ENCODE data around the gene LARP1B.
"Not testable (repeated sequence)": the region's sequence is repeated elsewhere in the genome, so short reads cannot be mapped to it uniquely, and the experiment has no call there.

LARP1B gene

DNA sequence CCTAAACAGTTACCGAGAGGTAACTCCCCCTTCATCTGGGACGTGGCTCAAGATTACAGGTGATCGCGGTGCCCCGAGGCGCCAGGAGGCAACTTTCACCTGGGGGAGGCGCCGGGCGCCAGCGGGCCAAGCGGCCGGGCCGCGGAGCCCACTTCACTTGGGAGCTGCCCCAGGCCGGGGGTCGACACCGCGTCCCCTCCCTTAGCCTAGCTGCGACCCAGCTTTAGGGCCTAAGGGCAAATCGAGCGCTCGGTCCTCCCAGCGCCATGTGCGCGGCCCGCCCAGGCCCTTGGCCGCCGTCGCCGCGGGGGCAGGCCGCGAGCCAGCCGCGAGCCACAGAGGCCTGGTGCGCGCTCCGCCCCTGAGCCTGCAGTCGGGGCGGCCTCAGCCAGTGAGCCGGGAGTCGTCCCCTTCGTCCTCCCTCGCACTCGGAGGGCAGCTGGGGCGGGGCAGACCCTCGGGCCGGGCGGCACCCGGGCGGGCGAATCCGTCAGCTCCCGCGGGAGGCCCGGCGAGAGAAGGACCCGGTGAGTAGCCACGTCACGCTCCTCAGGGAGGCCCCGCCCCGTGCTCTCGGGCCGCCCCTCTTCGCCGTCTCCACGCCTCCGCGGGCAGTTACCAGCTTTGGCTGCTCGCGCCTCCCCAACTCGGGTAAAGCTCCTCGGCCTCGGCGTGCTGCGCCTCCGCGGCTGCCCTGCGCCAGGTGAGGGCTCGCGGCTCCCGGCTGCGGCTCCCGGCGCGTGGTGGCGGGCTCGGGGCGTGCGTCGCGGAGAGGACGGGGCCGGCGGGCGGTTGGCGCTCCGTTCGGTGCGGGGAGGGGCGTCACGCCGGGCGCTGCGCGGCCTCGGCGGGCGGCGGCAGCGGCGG lies at the start of gene LARP1B:
Gene LARP1B, plus strand, starts transcription at position 614 of the 867 bp plus-strand sequence. CDS start 13,640 bp downstream, outside the sequence.
- peak within 1 kb of the TSS; percentile 82 for H3K4me3 ChIP-seq (ENCODE audit: low read depth, low read length)
- DNase-seq (ENCODE audit: low read depth): peak; percentile 93

DNA sequence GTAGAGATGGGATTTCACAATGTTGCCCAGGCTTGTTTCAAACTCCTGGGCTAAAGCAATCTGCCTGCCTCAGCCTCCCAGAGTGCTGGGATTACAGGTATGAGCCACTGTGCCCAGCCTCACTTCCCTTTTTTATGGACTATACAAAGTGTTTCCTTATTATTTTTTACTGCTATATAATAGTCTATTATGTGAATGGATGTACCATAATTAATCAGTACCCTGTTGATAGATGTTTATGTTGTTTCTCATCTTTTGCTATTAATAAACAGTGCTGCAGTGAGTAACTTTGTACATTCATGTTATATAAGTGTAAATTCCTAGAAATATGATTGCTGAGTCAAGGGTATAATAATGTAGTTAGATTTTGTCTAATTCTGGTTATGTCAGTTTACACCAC lies 35.8 kb upstream of the LARP1B start:
- no peak for DNase-seq (ENCODE audit: low read depth)
- H3K4me3 ChIP-seq (ENCODE audit: low read depth, low read length): no peak overlapping the region

DNA sequence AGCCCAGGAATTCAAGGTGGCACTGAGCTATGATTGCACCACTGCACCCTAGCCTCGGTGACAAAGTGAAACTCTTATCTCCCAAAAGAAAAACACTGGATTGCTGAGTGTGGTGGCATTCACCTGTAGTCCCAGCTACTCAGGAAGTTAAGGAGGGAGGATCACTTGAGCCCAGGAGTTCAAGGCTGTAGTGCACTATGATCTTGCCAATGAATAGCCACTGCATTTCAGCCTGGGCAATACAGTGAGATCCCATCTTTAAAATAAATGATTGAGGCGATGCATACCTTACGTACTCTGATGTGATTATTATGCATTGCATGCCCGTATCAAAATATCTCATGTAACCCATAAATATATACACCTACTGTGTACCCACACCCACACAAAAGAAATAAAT lies 31.2 kb upstream of the LARP1B start:
- no peak overlapping the region for H3K4me3 ChIP-seq (ENCODE audit: low read depth, low read length)
- no peak for DNase-seq (ENCODE audit: low read depth)

DNA sequence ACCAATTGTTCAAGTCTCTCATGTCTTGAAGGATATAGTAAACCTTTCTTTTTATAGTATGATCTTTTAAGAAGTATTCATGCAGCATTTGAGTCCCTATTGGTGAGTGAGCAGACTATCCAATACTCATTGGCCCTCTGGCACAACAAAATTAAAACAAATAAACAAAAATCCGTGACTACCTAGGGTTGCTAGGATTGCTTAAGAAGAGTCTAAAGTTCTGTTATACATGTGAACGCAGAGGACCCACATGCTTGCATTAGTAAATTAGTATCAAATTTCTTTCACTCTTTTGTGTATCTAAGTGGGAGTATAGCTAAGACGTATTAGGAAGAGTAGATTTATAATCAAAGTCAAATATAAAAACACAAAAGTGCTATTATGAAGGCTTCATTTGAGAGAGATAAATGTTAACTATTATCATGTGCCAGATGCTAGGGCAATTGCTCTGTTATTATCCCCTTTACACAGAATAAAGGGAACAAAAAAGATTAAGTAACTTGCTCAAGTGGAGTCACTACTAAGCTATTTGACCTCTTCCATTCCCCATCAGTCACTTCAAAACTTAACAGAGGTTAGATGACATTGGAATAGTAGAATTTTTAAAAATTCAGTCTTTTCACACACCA lies 29.2 kb upstream of the LARP1B start:
- no peak overlapping the region for H3K4me3 ChIP-seq (ENCODE audit: low read depth, low read length)
- DNase-seq (ENCODE audit: low read depth): no peak

DNA sequence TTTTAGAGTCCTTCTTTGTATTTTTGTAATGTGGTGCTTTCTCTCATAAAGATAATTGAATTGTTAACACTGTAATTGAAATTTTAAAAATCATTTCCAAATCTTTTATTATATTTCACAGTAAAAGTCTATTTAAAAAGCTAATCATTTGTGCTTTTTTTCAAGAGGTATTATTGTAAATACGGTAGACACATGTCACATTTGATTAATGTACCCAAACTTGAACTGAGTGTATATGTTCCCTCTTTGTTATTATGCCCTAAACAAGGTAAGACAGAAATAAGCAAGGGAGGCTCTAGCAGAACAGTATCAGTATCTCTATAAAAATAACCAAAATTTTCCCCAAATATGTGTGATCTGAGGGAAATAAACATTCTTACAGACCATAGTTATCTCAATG lies 21.5 kb upstream of the LARP1B start:
- no peak overlapping the region for H3K4me3 ChIP-seq (ENCODE audit: low read depth, low read length)
- no peak for DNase-seq (ENCODE audit: low read depth)

DNA sequence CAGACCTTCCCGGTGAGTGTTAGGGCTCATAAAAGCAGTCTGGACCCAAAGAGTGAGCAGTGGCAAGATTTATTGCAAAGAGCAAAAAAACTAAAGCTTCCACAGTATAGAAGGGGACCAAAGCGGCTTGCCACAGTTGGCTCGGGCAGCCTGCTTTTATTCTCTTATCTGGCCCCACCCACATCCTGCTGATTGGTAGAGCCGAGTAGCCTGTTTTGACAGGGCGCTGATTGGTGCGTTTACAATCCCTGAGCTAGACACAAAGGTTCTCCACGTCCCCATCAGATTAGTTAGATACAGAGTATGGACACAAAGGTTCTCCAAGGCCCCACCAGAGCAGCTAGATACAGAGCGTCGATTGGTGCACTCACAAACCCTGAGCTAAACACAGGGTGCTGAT lies 14.1 kb upstream of the LARP1B start:
- DNase-seq (ENCODE audit: low read depth); H3K4me3 ChIP-seq (ENCODE audit: low read depth, low read length): not testable (repeated sequence)

DNA sequence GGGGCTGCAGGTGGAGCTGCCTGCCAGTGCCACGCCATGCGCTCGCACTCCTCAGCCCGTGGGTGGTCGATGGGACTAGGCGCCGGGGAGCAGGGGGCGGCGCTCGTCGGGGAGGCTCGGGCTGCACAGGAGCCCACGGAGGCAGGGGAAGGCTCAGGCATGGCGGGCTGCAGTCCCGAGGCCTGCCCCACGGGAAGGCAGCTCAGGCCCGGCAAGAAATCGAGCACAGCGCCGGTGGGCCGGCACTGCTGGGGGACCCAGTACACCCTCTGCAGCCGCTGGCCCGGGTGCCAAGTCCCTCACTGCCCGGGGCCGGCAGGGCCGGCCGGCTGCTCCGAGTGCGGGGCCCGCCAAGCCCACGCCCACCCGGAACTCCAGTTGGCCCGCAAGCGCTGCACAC lies 13.6 kb upstream of the LARP1B start:
- not testable (repeated sequence) for H3K4me3 ChIP-seq (ENCODE audit: low read depth, low read length); DNase-seq (ENCODE audit: low read depth)

DNA sequence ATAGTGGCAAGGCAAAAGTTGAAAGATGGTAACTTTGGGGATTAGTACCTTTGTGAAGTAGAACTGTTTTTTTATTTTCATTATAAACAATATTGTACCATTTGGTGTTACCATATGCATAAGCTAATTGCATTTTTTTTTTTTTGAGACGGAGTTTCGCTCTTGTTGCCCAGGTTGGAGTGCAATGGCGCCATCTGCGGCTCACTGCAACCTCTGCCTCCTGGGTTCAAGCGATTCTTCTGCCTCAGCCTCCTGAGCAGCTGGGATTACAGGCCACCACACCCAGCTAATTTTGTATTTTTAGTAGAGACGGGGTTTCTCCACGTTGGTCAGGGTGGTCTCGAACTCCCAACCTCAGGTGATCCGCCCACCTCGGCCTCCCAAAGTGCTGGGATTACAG lies 9.9 kb upstream of the LARP1B start:
- not testable (repeated sequence) for H3K4me3 ChIP-seq (ENCODE audit: low read depth, low read length); DNase-seq (ENCODE audit: low read depth)

DNA sequence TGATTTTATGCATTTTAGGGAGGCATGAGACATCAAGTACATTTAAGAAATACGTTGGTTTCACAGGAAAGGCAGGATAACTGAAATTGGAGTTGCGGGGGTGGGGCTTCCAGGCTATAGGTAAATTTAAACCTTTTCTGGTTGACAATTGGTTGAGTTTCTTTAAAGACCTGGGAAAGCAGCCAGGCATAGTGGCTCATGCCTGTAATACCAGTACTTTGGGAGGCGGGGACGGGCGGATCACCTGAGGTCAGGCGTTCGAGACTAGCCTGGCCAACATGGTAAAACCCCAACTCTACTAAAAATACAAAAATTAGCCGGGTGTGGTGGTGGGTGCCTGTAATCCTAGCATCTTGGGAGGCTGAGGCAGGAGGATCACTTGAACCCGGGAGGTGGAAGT lies 6.2 kb upstream of the LARP1B start:
- DNase-seq (ENCODE audit: low read depth); H3K4me3 ChIP-seq (ENCODE audit: low read depth, low read length): not testable (repeated sequence)

DNA sequence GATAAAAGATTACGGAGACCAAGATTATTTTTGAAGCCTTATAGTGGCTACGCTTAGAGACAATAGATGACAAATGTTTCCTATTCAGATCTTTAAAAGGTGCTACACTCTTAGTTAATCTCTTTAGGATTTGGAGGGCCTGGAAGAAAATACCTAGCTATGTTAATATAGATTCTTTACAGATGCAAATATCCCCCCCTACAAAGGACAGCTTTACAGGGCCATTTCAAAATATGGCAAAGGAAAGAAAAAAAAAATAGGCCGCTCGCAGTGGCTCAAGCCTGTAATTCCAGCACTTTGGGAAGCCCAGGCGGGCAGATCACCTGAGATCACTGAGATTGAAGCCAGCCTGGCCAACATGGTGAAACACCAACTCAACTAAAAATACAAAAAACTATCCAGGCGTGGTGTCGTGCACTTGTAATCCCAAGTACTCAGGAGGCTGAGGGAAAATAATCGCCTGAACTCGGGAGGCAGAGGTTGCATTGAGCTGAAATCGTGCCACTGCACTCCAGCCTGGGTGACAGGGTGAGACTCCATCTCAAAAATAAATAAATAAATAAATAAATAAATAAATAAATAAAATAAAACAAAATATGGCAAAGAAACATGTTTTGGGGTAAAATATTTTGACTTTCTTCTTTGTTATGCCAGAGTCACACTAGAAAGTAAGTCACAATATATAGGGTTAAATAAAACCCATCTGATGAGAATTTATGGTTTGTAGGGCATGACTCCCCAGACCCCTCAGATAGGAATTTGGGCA lies 5.5 kb upstream of the LARP1B start:
- H3K4me3 ChIP-seq (ENCODE audit: low read depth, low read length); DNase-seq (ENCODE audit: low read depth): not testable (repeated sequence)

DNA sequence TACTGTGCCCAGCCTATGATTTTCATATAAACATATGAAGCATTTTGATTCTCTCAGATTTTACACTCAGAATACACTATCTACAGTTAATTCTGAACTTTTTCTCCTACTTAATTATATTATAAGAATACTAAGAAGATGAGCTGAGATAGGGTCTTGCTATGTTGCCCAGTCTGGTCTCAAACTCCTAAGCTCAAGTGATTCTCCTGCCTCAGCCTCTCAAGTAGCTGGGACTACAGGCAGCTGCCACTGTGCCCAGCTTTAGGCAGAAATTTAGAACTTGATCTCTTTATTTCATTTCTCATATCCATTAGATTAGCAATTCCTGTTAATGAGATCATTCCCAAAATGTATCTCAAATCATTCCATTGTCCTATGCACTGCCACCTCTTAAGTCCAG lies 4.7 kb upstream of the LARP1B start:
- no peak overlapping the region for H3K4me3 ChIP-seq (ENCODE audit: low read depth, low read length)
- DNase-seq (ENCODE audit: low read depth): no peak

DNA sequence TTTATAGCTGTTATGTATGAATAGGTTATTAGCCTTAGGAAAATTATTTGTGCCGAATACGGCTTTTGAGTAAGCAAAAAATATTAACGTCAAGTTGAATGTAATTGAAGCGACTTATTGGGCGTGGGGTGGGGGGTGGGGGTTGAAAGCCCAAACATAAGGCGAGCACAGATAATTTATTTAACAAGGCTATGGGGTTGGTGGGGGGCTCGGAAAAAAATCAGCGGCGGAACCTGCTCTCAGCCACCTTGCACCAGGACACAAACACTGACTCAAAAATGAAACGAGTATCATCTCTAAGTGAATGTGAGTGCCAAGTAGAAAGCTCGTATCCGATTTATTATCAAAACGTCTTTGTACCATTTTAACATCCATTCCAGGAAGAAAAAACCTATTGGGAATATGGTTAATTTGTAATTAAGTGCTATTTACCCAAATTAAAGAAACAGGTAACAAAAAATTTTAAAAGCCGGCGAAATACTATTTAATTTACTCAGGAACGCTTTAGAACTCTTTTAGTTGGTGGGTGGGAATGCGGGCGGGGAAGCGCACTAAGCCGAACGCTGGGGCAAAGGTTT lies 902 bp upstream of the LARP1B start:
- DNase-seq (ENCODE audit: low read depth): no peak
- H3K4me3 ChIP-seq (ENCODE audit: low read depth, low read length): peak overlapping the region; percentile 82

DNA sequence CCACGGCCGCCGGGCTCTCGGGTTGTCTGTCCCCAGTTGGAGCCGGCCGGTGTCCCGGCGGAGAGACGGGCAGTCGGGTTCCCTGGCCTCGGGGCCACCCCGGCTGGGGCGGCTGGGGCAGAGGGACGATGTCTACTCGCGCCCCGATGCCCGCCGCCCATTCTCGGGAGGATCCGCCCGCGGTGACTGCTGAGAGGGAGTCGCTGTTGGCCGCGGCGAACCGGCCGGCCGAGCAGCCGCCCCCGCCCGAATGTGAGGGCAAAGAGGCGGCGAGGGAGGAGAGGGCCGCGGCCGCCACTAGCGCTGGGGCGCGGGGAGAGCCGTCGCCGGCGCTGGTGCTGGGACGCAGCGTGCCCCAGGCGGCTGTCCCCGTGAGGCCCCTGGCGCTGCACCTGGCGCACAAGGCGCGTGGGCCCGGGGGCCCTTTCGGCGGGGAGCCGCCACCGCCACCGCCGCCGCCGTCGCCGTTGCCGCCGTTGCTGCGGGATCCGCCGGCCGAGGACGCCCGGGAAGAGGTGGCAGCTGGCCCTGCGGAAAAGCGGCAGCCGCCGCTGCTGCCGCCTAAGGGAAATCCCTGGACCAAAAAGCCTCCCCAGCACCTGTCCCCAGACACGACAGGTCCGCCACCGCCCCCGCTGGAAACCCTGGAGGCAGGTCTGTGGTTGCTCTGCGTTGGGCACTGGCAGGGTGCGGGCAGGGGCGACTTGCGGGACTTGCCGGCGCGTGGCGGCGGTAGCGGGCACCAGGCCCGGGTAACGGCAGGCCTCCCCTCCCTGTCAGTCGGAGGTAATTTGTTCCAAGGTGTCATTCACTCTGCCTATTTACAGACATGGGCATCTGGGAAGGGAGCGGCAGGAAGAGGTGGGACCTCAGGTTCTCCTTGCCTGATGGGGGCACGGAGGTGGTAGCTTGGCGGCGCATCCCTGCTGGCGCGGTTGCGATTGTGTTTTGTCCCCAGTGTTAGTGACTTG lies 739 bp downstream of the LARP1B start:
- no peak for DNase-seq (ENCODE audit: low read depth)
- peak overlapping the region; percentile 82 for H3K4me3 ChIP-seq (ENCODE audit: low read depth, low read length)

DNA sequence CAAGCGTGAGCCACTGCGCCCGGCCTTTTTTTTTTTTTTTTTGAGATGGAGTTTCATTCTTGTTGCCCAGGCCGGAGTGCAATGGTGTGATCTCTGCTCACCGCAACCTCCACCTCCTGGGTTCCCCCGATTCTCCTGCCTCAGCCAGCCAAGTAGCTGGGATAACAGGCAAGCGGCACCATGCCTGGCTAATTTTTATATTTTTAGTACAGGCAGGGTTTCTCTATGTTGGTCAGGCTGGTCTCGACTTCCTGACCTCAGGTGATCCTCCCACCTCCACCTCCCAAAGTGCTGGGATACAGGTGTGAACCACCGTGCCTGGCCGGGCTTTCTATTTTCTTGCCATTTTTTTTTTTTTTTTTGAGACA lies 5.3 kb downstream of the LARP1B start:
- not testable (repeated sequence) for H3K4me3 ChIP-seq (ENCODE audit: low read depth, low read length); DNase-seq (ENCODE audit: low read depth)

DNA sequence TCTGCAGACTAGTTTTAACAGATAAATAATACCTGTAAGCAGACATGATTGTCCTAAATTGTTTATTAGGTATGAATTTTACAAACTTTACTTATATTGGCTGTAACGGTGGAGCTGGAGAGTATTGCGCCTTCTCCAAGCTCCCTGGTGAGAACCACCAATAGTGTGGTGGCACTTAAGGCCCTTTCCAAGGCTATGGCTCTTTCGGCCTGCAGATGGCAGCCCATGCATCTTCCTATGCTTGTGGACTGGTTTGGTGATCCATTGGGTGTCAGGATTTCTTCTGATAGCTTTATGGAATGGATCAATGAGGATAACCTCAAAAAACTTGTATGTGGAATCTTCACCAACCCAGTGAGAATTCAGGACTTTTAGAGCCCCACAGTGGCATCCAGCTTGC lies 7.8 kb downstream of the LARP1B start:
- DNase-seq (ENCODE audit: low read depth): no peak
- H3K4me3 ChIP-seq (ENCODE audit: low read depth, low read length): no peak overlapping the region

DNA sequence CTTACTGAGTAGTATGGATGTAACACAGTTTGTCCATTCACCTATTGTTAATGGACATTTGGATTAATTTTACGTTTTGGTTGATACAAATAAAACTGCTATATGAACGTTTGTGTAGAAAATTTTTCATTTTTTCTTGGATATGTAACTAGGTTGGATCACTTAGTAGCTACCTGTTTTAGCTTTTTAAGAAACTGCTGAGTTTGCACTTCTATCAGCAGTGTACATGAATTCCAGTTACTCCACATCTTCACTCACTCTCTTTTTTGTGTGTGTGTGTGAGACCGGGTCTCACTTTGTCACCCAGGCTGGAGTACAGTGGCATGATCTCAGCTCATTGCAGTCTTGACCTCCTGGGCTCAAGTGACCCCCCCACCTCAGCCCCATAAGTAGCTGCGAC lies 15.4 kb downstream of the LARP1B start:
- DNase-seq (ENCODE audit: low read depth): no peak
- H3K4me3 ChIP-seq (ENCODE audit: low read depth, low read length): no peak overlapping the region

DNA sequence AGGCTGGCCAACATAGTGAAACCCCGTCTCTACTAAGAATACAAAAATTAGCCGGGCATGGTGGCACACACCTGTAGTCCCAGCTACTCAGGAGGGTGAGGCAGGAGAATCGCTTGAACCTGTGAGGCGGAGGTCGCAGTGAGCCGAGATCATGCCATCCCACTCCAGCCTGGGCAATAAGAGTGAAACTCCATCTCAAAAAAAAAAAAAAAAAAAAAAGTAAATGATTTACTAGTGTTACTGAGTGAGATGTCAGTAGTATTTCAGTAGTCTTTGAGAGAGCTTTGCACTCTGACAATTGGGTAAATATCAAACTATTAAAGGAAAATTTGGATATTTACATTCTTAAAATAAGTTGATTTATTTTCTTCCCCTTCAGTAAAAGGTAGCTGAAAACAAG lies 34.2 kb downstream of the LARP1B start:
- DNase-seq (ENCODE audit: low read depth); H3K4me3 ChIP-seq (ENCODE audit: low read depth, low read length): not testable (repeated sequence)

DNA sequence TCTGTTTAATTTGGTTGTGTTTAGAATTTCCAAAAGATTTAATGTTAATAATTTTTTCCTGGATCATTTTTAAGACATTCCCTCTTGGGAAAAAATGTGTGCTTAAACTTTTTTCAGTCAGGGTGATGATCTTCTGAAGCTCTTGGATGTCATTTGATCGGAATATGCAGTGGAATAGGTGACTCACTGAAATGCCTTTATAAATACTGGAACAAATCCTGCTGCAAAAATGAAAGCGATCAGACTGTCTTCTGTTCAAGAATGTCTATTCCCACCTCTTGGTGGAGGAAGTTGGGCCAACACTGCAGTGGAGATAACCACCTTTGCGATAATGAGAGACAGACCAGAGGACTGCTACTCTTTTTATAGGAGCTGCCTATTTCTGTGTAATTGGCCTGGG lies 46.7 kb downstream of the LARP1B start:
- H3K4me3 ChIP-seq (ENCODE audit: low read depth, low read length): no peak overlapping the region
- no peak for DNase-seq (ENCODE audit: low read depth)

DNA sequence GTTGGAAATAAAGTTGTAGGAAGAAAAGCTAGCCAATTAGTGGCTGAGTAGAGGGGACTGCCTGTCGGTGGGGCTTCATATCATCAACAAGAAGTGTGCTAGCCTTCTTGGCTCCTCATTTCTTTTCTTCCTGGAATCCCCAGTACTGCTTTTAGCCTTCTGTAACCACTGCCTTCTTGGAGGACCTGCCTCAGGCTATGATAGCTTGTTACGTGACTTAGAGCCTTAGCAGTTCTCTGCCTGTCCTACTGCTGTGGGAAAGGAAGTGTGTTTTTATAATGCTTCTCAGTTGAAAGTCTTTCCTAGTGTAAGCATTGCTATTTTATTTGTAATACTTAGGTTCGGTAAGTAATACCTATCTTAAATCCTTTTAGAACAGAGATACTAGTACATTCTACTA lies 61.9 kb downstream of the LARP1B start:
- no peak for DNase-seq (ENCODE audit: low read depth)
- H3K4me3 ChIP-seq (ENCODE audit: low read depth, low read length): no peak overlapping the region

Measured in skeletal muscle cell (primary cell).